ENCODE measurements around the gene CLCN5. TPM values are rescaled to one million over a fixed set of nuclear protein-coding genes. Genes with fewer than 3 reads are reported as not detected.
"Not testable (repeated sequence)": the region's sequence is repeated elsewhere in the genome, so short reads cannot be mapped to it uniquely, and the experiment has no call there.

CLCN5 gene
- total RNA-seq, 1 experiment from 2014 or later = 23.6 TPM

GRCh38 chrX:50025591-50025990 lies 103.2 kb downstream of the CLCN5 start:
- intact Hi-C loops (cut with micrococcal nuclease; ENCODE audit: unreplicated experiment); H3K4me3 ChIP-seq (ENCODE audit: low read depth in 2 of 2, low read length in 2 of 2): not testable (repeated sequence)

GRCh38 chrX:50035126-50035525 lies 112.7 kb downstream of the CLCN5 start:
- Histone ChIP-seq H3K4me3 (ENCODE audit: low read depth in 2 of 2, low read length in 2 of 2) (no peak overlapping the region), H3K9me3 (ENCODE audit: control insufficient read depth, insufficient read depth, low read depth, low read length) (no peaks in the 10 kb centered on the region), H3K4me1 (ENCODE audit: control insufficient read depth, insufficient read depth, low read length) (no peaks in the 10 kb centered on the region), H3K27ac (ENCODE audit: low read length) (no peak overlapping the region), H3K27me3 (ENCODE audit: control insufficient read depth, insufficient read depth, low read length) (no peaks in the 10 kb centered on the region), H3K36me3 (ENCODE audit: control insufficient read depth, insufficient read depth, low read length) (no peaks in the 10 kb centered on the region)
- DNase-seq (ENCODE audit: low read depth, low spot score) (no peak), ATAC-seq (no peak)
- BruUV-seq (replicated peaks) = no TSS peak
- in situ Hi-C loops (cut with HindIII; ENCODE audit: low pct_unique_long_range_greater_than_20kb, low sequenced_read_pairs) = no loop called here
- TF ChIP-seq CTCF (IDR thresholded peaks at IDR 0.05) (no peak), SIN3A (IDR thresholded peaks at IDR 0.05; ENCODE audit: borderline replicate concordance, insufficient read depth, low read depth, low read length) (no peak), POLR2AphosphoS5 (IDR thresholded peaks at IDR 0.05; ENCODE audit: low read depth, low read length) (no peak), REST (IDR thresholded peaks at IDR 0.05; ENCODE audit: insufficient read depth in 1 of 2, low read depth in 2 of 2, low read length in 1 of 2) (no peak), TCF7L2 (IDR thresholded peaks at IDR 0.05; ENCODE audit: low read depth, low read length) (no peak)
- ChIA-PET POLR2A (no interaction called here), CTCF (no interaction called here)
- intact Hi-C loops (cut with micrococcal nuclease; ENCODE audit: unreplicated experiment) = no loop called here

More at GRCh38 chrX:50025591-50025990, 103.2 kb downstream of the CLCN5 start:
- H3K27ac ChIP-seq (ENCODE audit: low read length); ATAC-seq; in situ Hi-C loops (cut with HindIII; ENCODE audit: low pct_unique_long_range_greater_than_20kb, low sequenced_read_pairs); H3K9me3 ChIP-seq (ENCODE audit: control insufficient read depth, insufficient read depth, low read depth, low read length); H3K36me3 ChIP-seq (ENCODE audit: control insufficient read depth, insufficient read depth, low read length); CTCF ChIA-PET; H3K4me1 ChIP-seq (ENCODE audit: control insufficient read depth, insufficient read depth, low read length); BruUV-seq (replicated peaks); H3K27me3 ChIP-seq (ENCODE audit: control insufficient read depth, insufficient read depth, low read length); POLR2A ChIA-PET; DNase-seq (ENCODE audit: low read depth, low spot score): not testable (repeated sequence)

GRCh38 chrX:50036426-50036825 lies 114.0 kb downstream of the CLCN5 start:
- TF ChIP-seq POLR2AphosphoS5 (IDR thresholded peaks at IDR 0.05; ENCODE audit: low read depth, low read length) = no peak
- no peak overlapping the region for H3K27ac ChIP-seq (ENCODE audit: low read length)
- no TSS peak for BruUV-seq (replicated peaks)
- no peaks in the 10 kb centered on the region for H3K4me1 ChIP-seq (ENCODE audit: control insufficient read depth, insufficient read depth, low read length)
- H3K36me3 ChIP-seq (ENCODE audit: control insufficient read depth, insufficient read depth, low read length) = no peaks in the 10 kb centered on the region
- no peaks in the 10 kb centered on the region for H3K9me3 ChIP-seq (ENCODE audit: control insufficient read depth, insufficient read depth, low read depth, low read length)
- no peak overlapping the region for H3K4me3 ChIP-seq (ENCODE audit: low read depth in 2 of 2, low read length in 2 of 2)
- H3K27me3 ChIP-seq (ENCODE audit: control insufficient read depth, insufficient read depth, low read length) = no peaks in the 10 kb centered on the region
- in situ Hi-C loops (cut with HindIII; ENCODE audit: low pct_unique_long_range_greater_than_20kb, low sequenced_read_pairs) (no loop called here), intact Hi-C loops (cut with micrococcal nuclease; ENCODE audit: unreplicated experiment) (no loop called here)
- ATAC-seq (no peak), DNase-seq (ENCODE audit: low read depth, low spot score) (no peak)
- CTCF ChIA-PET = no interaction called here
- POLR2A ChIA-PET = no interaction called here
